ENCODE data around the gene PGAM5.

PGAM5 gene

GRCh38 chr12:132723015-132723763 is 12.5 kb downstream of the PGAM5 start:
- no peak for FAIRE-seq

- FAIRE-seq = no peak
These were observed 13.1 kb downstream of the PGAM5 start for GRCh38 chr12:132723764-132724140.

GRCh38 chr12:132724506-132725241 is 14.0 kb downstream of the PGAM5 start:
- FAIRE-seq = no peak

- FAIRE-seq = no peak
These were observed 15.7 kb downstream of the PGAM5 start for GRCh38 chr12:132726386-132726785.

GRCh38 chr12:132727091-132727794 is 16.6 kb downstream of the PGAM5 start:
- FAIRE-seq = no peak

GRCh38 chr12:132728502-132728901 is 17.9 kb downstream of the PGAM5 start:
- no peak for FAIRE-seq

- FAIRE-seq = no peak
These were observed 19.1 kb downstream of the PGAM5 start for GRCh38 chr12:132729541-132730320.

- FAIRE-seq = no peak
These were observed 19.7 kb downstream of the PGAM5 start for GRCh38 chr12:132730353-132730752.

GRCh38 chr12:132731574-132731973 is 20.9 kb downstream of the PGAM5 start:
- FAIRE-seq = no peak

- FAIRE-seq = no peak
These were observed 23.6 kb downstream of the PGAM5 start for GRCh38 chr12:132734206-132734605.

GRCh38 chr12:132735496-132735895 is 24.9 kb downstream of the PGAM5 start:
- no peak for FAIRE-seq

GRCh38 chr12:132736378-132736777 is 25.7 kb downstream of the PGAM5 start:
- no peak for FAIRE-seq

GRCh38 chr12:132736913-132737312 is 26.3 kb downstream of the PGAM5 start:
- no peak for FAIRE-seq

- FAIRE-seq = no peak
These were observed 29.1 kb downstream of the PGAM5 start for GRCh38 chr12:132739600-132740312.

GRCh38 chr12:132740313-132740646 is 29.6 kb downstream of the PGAM5 start:
- FAIRE-seq = no peak

GRCh38 chr12:132740652-132741051 is 30.0 kb downstream of the PGAM5 start:
- FAIRE-seq = no peak

GRCh38 chr12:132741620-132742019 is 31.0 kb downstream of the PGAM5 start:
- no peak for FAIRE-seq

GRCh38 chr12:132743831-132744230 is 33.2 kb downstream of the PGAM5 start:
- no peak for FAIRE-seq

- no peak for FAIRE-seq
These were observed 36.0 kb downstream of the PGAM5 start for GRCh38 chr12:132746613-132747012.

GRCh38 chr12:132747395-132747794 is 36.8 kb downstream of the PGAM5 start:
- no peak for FAIRE-seq

- FAIRE-seq = no peak
These were observed 37.3 kb downstream of the PGAM5 start for GRCh38 chr12:132747896-132748295.

GRCh38 chr12:132748319-132748718 is 37.7 kb downstream of the PGAM5 start:
- FAIRE-seq = no peak
